GM12891 (cell line): Measurements from ENCODE around the gene SH3BP5L.
"Not testable (repeated sequence)": the region's sequence is repeated elsewhere in the genome, so short reads cannot be mapped to it uniquely, and the experiment has no call there.

Experiments
- POLR2A ChIP-seq: IDR thresholded peaks from 2 replicates; pipeline ENCODE4 v1.6.1; 2011; ENCODE audit warnings: low read depth, low read length, control low read depth
- POLR2AphosphoS5 ChIP-seq: IDR thresholded peaks from 2 replicates; pipeline ENCODE4 v1.6.1; 2011; ENCODE audit warnings: low read depth, low read length, control low read depth
- TAF1 ChIP-seq: IDR thresholded peaks from 2 replicates; pipeline ENCODE4 v1.6.1; 2011; ENCODE audit warnings: low read depth, low read length, control low read depth

DNA sequence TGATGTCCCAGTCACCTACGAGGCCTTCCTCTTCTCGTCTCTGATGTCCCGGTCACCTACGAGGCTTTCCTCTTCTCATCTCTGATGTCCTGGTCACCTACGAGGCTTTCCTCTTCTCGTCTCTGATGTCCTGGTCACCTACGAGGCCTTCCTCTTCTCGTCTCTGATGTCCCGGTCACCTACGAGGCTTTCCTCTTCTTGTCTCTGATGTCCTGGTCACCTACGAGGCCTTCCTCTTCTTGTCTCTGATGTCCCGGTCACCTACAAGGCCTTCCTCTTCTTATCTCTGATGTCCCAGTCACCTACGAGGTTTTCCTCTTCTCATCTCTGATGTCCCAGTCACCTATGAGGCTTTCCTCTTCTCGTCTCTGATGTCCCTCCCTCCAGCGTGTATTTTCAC is 22.2 kb downstream of the SH3BP5L start:
- not testable (repeated sequence) for TF ChIP-seq POLR2A, POLR2AphosphoS5, TAF1
